Measurements from ENCODE around the gene PI4KB. TPM values are rescaled to one million over a fixed set of nuclear protein-coding genes. Genes with fewer than 3 reads are reported as not detected.

Gene PI4KB
- total and polyA plus RNA-seq, 9 of the 15 experiments (the other 6 are each of a cell fraction or from before 2014, with no cell fraction given): 3.1 to 65.4 (median 45.1) TPM

- TF ChIP-seq, protein P1, sequence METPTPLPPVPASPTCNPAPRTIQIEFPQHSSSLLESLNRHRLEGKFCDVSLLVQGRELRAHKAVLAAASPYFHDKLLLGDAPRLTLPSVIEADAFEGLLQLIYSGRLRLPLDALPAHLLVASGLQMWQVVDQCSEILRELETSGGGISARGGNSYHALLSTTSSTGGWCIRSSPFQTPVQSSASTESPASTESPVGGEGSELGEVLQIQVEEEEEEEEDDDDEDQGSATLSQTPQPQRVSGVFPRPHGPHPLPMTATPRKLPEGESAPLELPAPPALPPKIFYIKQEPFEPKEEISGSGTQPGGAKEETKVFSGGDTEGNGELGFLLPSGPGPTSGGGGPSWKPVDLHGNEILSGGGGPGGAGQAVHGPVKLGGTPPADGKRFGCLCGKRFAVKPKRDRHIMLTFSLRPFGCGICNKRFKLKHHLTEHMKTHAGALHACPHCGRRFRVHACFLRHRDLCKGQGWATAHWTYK (CRISPR knock-in tag; IDR thresholded peaks at IDR 0.05): 0 out of 2 replicates have a peak, but pooled peaks have one; percentile 16
- no peak for TF ChIP-seq EZH2 (IDR thresholded peaks at IDR 0.05; ENCODE audit: borderline replicate concordance, low read depth, low read length)
- TF ChIP-seq, protein P2, sequence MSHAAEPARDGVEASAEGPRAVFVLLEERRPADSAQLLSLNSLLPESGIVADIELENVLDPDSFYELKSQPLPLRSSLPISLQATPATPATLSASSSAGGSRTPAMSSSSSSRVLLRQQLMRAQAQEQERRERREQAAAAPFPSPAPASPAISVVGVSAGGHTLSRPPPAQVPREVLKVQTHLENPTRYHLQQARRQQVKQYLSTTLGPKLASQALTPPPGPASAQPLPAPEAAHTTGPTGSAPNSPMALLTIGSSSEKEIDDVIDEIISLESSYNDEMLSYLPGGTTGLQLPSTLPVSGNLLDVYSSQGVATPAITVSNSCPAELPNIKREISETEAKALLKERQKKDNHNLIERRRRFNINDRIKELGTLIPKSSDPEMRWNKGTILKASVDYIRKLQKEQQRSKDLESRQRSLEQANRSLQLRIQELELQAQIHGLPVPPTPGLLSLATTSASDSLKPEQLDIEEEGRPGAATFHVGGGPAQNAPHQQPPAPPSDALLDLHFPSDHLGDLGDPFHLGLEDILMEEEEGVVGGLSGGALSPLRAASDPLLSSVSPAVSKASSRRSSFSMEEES (CRISPR knock-in tag; IDR thresholded peaks at IDR 0.05): no peak
- TF ChIP-seq PHF20 (IDR thresholded peaks at IDR 0.05; ENCODE audit: partially characterized antibody): peak; percentile 70
- TF ChIP-seq CHD7 (IDR thresholded peaks at IDR 0.05; ENCODE audit: low read depth, low read length): peak; percentile 92
- no peak for TF ChIP-seq STAG1 (CRISPR knock-in tag; IDR thresholded peaks at IDR 0.05; ENCODE audit: borderline replicate concordance)
- TF ChIP-seq ZBTB5 (IDR thresholded peaks at IDR 0.05): no peak
Observed at GRCh38 chr1:151327903-151328674, 873 bp upstream of the PI4KB start (continued).
